H1 (cell line): Measurements from ENCODE around the gene RIC8A. TPM values are rescaled to one million over a fixed set of nuclear protein-coding genes. Genes with fewer than 3 reads are reported as not detected.

ENCODE experiments used
- ATF3 ChIP-seq: IDR thresholded peaks from 2 replicates; pipeline ENCODE4 v1.6.1; 2011; ENCODE audit warnings: low read depth, mild to moderate bottlenecking, low read length; ENCODE audit not compliant: insufficient read depth
- BCL11A ChIP-seq, 2 experiments: IDR thresholded peaks; one replicate each; pipeline ENCODE4 v1.6.1; 2011; ENCODE audit warnings: low read depth in 2 of 2, low read length in 2 of 2, mild to moderate bottlenecking in 2 of 2
- CBX5 ChIP-seq: fragments of 300-800, 300-1000 bp; sonication (generic); IDR thresholded peaks from 2 replicates; pipeline ENCODE4 v1.7.1; 2016; ENCODE audit warnings: antibody characterized with exemption, low read length, low read depth
- CREB1 ChIP-seq: IDR thresholded peaks from 2 replicates; pipeline ENCODE4 v1.6.1; 2012; ENCODE audit warnings: inconsistent platforms
- E2F6 ChIP-seq: IDR thresholded peaks from 2 replicates; pipeline ENCODE4 v1.6.1; 2012; ENCODE audit warnings: inconsistent platforms
- KDM1A ChIP-seq: fragments of 200-600, 300-600 bp; sonication (generic); IDR thresholded peaks from 2 replicates; pipeline ENCODE4 v1.7.1; 2016; ENCODE audit warnings: mild to moderate bottlenecking, low read length, borderline replicate concordance
- RNF2 ChIP-seq: fragments of 200-900, 300-1000 bp; sonication (generic); IDR thresholded peaks from 2 replicates; pipeline ENCODE4 v1.7.1; 2016; ENCODE audit warnings: borderline replicate concordance, low read depth, mild to moderate bottlenecking, antibody characterized with exemption, low read length; ENCODE audit not compliant: poor library complexity, severe bottlenecking; ENCODE audit errors: missing control alignments
- polyA plus RNA-seq, 7 experiments: library from polyadenylated mRNA; depleted of rRNA in 3 of 7; stranded (reverse) in 5 of 7; unstranded in 2 of 7; fragments of >200 nt in 5 of 7; fragments of 200-250 nt in 2 of 7; gene quantifications; 1 replicate in 5 of 7; 2 replicates in 1 of 7; 4 replicates in 1 of 7; pipeline versions ENCODE4 v1.2.1 to v1.2.3, GENCODE V29; 2011 to 2013; ENCODE audit warnings: missing spikeins in 2 of 7, mixed read lengths in 2 of 7
- total RNA-seq: library from RNA; stranded (reverse); fragmentation: NEBNext Ultra II Directional; extraction: Animal tissue kit (Norgen Biotek cat#: 25700); gene quantifications from 2 replicates; pipeline ENCODE4 v1.2.1, GENCODE V29; 2021

Gene RIC8A
- total and polyA plus RNA-seq, 2 of the 8 experiments (the other 6 are each of a cell fraction or from before 2014, with no cell fraction given): 67.0 to 105 TPM

DNA sequence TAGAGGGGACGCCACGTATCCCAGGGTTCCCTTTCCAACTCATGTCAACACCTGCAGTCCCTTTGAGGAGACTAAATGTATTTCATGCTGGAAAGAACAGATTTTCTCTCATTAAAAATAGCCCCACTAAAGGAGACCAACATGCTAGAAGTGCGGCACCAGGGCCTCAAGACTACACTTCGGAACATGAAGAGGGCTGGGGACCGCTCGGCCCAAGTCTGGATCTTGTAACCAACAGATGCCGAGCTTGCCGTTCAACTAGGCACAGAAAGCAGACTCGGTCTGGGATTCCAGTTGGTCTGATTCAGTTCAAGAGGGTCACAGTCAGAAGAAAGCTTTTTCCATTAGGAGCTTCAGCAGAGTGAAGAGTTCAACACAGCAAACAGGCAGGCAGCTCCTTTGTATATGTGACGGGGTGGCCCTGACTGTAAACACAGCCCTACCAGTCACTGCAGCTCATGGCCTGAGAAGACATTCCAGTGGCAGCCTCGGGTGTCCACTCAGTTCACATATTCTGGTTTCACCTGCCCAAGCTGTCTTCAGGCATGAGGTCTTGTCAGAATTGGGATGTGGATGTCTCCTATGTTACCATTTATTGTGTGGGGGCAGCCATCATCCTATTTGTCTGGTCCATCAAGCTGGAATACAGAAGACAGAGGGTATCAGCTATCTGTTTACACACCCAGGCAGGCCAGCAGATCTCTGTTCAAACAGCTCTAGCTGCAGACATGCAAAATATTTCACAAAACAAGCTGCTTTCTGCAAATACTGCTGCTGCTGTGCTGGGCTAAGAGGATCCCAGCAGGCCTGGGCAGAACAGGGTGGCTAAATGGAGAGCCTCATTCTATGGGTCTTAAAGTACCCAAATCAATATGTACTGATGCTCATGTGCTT, 8.8 kb downstream of the RIC8A start (continued):
- TF ChIP-seq E2F6 (no peak), KDM1A (no peak), CREB1 (no peak), BCL11A (IDR thresholded peaks at IDR 0.05; ENCODE audit: low read depth in 2 of 2, low read length in 2 of 2) (no peak), CBX5 (no peak), ATF3 (no peak), RNF2 (no peak)
